ENCODE data around the gene MCC.

MCC gene

DNA sequence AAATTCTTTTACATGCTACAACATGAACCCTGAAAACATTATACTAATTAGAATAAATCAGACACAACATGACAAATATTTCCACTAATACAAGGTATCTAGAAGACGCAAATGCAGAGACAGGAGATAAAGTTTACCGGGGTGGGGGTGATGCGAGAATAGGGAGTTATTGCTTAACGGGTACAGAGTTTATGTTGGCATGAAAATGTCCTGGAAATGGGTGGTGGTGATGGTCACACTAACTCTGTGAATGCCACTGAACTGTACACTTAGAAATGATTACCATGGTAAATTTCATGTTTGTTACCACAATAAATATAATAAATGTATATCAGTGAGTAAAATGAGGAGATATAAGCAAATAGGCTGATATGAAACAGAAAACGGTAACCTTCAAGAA, 378.9 kb downstream of the MCC start:
- Histone ChIP-seq H3K79me2 (ENCODE audit: low read length) (peaks cover 77% of the 10 kb centered on the region), H3K4me1 (ENCODE audit: low read length) (peaks cover 8% of the 10 kb centered on the region; the same call in 1 of the 2 replicates), H3K4me3 (ENCODE audit: low read length) (no peak overlapping the region), H4K20me1 (ENCODE audit: insufficient read depth, low read length) (no peaks in the 10 kb centered on the region), H3K36me3 (replicated peaks; ENCODE audit: insufficient read depth, low read length) (no peaks in the 10 kb centered on the region), H2AFZ (ENCODE audit: low read length) (no peak overlapping the region), H3K4me2 (ENCODE audit: low read depth, low read length) (no peak overlapping the region), H3K9me3 (replicated peaks; ENCODE audit: insufficient read depth, low read length) (no peaks in the 10 kb centered on the region), H3K27me3 (replicated peaks; ENCODE audit: insufficient read depth, low read length) (no peaks in the 10 kb centered on the region), H3K9me2 (replicated peaks; ENCODE audit: insufficient read depth, low read length) (no peaks in the 10 kb centered on the region), H3F3A (ENCODE audit: insufficient read depth, low read length) (no peaks in the 10 kb centered on the region), H3K9ac (ENCODE audit: low read length) (no peak overlapping the region), H3K27ac (ENCODE audit: low read length) (no peak overlapping the region)
- TF ChIP-seq EZH2 (optimal IDR thresholded peaks at IDR 0.05; ENCODE audit: low read depth, low read length) (no peak), EZH2phosphoT487 (IDR thresholded peaks at IDR 0.05; ENCODE audit: low read length) (no peak)
- TF ChIP-seq, protein P1, sequence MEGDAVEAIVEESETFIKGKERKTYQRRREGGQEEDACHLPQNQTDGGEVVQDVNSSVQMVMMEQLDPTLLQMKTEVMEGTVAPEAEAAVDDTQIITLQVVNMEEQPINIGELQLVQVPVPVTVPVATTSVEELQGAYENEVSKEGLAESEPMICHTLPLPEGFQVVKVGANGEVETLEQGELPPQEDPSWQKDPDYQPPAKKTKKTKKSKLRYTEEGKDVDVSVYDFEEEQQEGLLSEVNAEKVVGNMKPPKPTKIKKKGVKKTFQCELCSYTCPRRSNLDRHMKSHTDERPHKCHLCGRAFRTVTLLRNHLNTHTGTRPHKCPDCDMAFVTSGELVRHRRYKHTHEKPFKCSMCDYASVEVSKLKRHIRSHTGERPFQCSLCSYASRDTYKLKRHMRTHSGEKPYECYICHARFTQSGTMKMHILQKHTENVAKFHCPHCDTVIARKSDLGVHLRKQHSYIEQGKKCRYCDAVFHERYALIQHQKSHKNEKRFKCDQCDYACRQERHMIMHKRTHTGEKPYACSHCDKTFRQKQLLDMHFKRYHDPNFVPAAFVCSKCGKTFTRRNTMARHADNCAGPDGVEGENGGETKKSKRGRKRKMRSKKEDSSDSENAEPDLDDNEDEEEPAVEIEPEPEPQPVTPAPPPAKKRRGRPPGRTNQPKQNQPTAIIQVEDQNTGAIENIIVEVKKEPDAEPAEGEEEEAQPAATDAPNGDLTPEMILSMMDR (IDR thresholded peaks at IDR 0.05; ENCODE audit: low read length), result no peak
- DNase-seq, result no peak

DNA sequence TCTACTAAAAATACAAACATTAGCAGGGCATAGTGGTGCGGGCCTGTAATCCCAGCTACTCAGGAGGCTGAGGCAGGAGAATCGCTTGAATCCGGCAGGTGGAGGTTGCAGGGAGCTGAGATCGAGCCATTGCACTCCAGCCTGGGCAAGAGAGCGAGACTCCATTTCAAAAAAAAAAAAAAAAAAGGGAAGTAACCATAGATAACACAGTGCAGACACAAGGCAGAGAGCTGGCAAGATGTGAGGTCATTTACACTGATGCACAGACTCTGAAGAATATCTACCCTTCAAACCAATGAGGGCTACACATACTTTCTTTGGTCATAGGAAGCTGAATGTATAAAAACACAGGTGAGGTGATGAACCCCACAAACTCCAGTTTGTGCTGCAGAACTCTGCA, 379.8 kb downstream of the MCC start:
- Histone ChIP-seq H3K9me2 (replicated peaks; ENCODE audit: insufficient read depth, low read length) (no peaks in the 10 kb centered on the region), H3K79me2 (ENCODE audit: low read length) (peaks cover 69% of the 10 kb centered on the region), H3K36me3 (replicated peaks; ENCODE audit: insufficient read depth, low read length) (no peaks in the 10 kb centered on the region), H2AFZ (ENCODE audit: low read length) (no peak overlapping the region), H3K4me1 (ENCODE audit: low read length) (0 out of 2 replicates have a peak, but pooled peaks cover under 1% of the 10 kb centered on the region), H4K20me1 (ENCODE audit: insufficient read depth, low read length) (no peaks in the 10 kb centered on the region), H3K9ac (ENCODE audit: low read length) (no peak overlapping the region), H3K4me3 (ENCODE audit: low read length) (no peak overlapping the region), H3K9me3 (replicated peaks; ENCODE audit: insufficient read depth, low read length) (no peaks in the 10 kb centered on the region), H3K27me3 (replicated peaks; ENCODE audit: insufficient read depth, low read length) (no peaks in the 10 kb centered on the region), H3K4me2 (ENCODE audit: low read depth, low read length) (no peak overlapping the region), H3K27ac (ENCODE audit: low read length) (no peak overlapping the region), H3F3A (ENCODE audit: insufficient read depth, low read length) (no peaks in the 10 kb centered on the region)
- no peak for DNase-seq
- TF ChIP-seq, protein P1 (IDR thresholded peaks at IDR 0.05; ENCODE audit: low read length), result no peak
- TF ChIP-seq EZH2 (optimal IDR thresholded peaks at IDR 0.05; ENCODE audit: low read depth, low read length), result no peak
- no peak for TF ChIP-seq EZH2phosphoT487 (IDR thresholded peaks at IDR 0.05; ENCODE audit: low read length)

DNA sequence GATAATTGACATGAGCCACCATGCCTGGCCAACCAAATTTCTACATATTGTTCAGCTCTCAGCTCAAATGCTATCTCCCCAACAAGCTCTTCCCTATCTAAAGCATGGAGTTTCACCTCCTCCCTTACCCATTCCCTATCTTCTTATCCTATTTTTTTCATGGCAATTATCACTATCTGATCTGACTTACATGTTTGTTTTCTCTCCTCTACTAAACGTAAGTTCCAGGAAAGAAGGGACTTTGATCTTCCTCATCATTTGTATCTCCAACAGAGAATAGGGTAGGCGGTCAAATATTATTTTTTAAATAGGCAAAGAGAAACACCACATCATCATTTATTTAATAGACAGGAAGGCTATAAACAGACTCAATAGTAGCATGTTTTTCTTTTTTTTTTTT, 381.4 kb downstream of the MCC start:
- H4K20me1 ChIP-seq (ENCODE audit: insufficient read depth, low read length), result no peaks in the 10 kb centered on the region
- H3K9ac ChIP-seq (ENCODE audit: low read length), result no peak overlapping the region
- H3K27me3 ChIP-seq (replicated peaks; ENCODE audit: insufficient read depth, low read length), result no peaks in the 10 kb centered on the region
- H3K36me3 ChIP-seq (replicated peaks; ENCODE audit: insufficient read depth, low read length), result no peaks in the 10 kb centered on the region; the same call in 1 of the 2 replicates
- H3K27ac ChIP-seq (ENCODE audit: low read length), result no peak overlapping the region
- TF ChIP-seq, protein P1 (IDR thresholded peaks at IDR 0.05; ENCODE audit: low read length), result no peak
- no peak for TF ChIP-seq EZH2phosphoT487 (IDR thresholded peaks at IDR 0.05; ENCODE audit: low read length)
- TF ChIP-seq EZH2 (optimal IDR thresholded peaks at IDR 0.05; ENCODE audit: low read depth, low read length), result no peak
- H3K4me3 ChIP-seq (ENCODE audit: low read length), result no peak overlapping the region
- DNase-seq, result no peak
- H3K79me2 ChIP-seq (ENCODE audit: low read length), result peaks cover 63% of the 10 kb centered on the region
- H3K9me3 ChIP-seq (replicated peaks; ENCODE audit: insufficient read depth, low read length), result no peaks in the 10 kb centered on the region
- H3K4me2 ChIP-seq (ENCODE audit: low read depth, low read length), result no peak overlapping the region
- no peaks in the 10 kb centered on the region for H3K9me2 ChIP-seq (replicated peaks; ENCODE audit: insufficient read depth, low read length)
- H3K4me1 ChIP-seq (ENCODE audit: low read length), result no peaks in the 10 kb centered on the region
- no peak overlapping the region for H2AFZ ChIP-seq (ENCODE audit: low read length)
- H3F3A ChIP-seq (ENCODE audit: insufficient read depth, low read length), result no peaks in the 10 kb centered on the region

Measured in MM.1S (cell line).